ENCODE data around the gene CSGALNACT2.

CSGALNACT2 gene

DNA sequence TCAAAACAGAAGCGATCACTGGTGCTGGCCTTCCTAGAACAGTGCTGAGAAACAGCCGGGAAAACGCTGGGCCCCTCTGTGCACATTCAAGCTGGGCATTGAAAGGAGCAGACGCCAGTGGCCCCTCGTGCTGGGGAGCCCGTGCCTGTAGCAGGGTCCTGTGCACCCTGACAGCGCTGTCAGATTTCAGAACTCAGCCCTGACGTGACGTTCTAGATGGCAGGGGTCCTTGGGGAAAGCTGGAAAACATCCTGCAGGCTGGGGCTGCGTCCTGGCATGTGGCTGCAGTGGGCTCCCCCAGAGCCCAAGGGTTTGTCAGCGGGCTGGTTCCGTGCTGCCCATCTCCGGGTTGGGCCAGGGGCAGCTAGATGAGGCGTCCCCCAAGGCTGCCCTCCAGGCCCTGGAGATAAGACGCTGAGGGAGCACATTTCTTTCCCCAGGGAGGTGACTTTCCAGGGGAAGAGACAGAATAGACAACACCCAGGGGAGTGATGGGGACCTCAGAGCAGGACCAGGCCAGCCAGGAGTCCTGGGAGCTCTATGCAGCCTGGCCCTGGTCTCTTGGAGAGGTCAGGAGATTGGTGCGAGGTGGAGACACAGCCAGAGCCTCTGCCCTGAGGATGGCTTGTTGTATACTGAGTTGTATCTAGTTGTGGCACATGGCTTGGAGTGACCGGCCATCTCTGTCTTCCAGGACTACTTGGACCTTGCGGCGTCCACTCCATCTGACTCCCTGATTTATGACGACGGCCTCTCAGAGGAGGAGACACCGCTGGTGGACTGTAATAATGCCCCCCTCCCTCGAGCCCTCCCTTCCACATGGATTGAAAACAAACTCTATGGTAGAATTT lies 12.1 kb upstream of the CSGALNACT2 start:
- Histone ChIP-seq H3K27me3 (ENCODE audit: control insufficient read depth in 1 of 2, insufficient read depth in 2 of 2, low read length in 2 of 2) (no peaks in the 10 kb centered on the region), H3K9me3 (ENCODE audit: control insufficient read depth in 2 of 2, low read length in 2 of 2) (no peaks in the 10 kb centered on the region), H3K27ac (ENCODE audit: low read length) (no peak overlapping the region), H3K4me3 (ENCODE audit: low read length in 2 of 2) (no peak overlapping the region), H3K4me1 (ENCODE audit: control insufficient read depth, insufficient read depth, low read length) (no peaks in the 10 kb centered on the region), H3K9ac (ENCODE audit: low read length in 2 of 2) (no peak overlapping the region), H3K36me3 (ENCODE audit: control insufficient read depth in 2 of 2, insufficient read depth in 2 of 2, low read length in 2 of 2) (no peaks in the 10 kb centered on the region)

DNA sequence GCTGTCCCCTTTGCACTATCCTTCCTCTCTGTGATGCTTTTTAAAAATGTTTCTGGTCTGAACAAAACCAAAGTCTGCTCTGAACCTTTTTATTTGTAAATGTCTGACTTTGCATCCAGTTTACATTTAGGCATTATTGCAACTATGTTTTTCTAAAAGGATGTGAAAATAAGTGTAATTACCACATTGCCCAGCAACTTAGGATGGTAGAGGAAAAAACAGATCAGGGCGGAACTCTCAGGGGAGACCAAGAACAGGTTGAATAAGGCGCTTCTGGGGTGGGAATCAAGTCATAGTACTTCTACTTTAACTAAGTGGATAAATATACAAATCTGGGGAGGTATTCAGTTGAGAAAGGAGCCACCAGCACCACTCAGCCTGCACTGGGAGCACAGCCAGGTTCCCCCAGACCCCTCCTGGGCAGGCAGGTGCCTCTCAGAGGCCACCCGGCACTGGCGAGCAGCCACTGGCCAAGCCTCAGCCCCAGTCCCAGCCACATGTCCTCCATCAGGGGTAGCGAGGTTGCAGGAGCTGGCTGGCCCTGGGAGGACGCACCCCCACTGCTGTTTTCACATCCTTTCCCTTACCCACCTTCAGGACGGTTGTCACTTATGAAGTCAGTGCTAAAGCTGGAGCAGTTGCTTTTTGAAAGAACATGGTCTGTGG lies 11.4 kb upstream of the CSGALNACT2 start:
- Histone ChIP-seq H3K4me3 (ENCODE audit: low read length in 2 of 2) (no peak overlapping the region), H3K9ac (ENCODE audit: low read length in 2 of 2) (no peak overlapping the region), H3K36me3 (ENCODE audit: control insufficient read depth in 2 of 2, insufficient read depth in 2 of 2, low read length in 2 of 2) (no peaks in the 10 kb centered on the region), H3K9me3 (ENCODE audit: control insufficient read depth in 2 of 2, low read length in 2 of 2) (no peaks in the 10 kb centered on the region), H3K27ac (ENCODE audit: low read length) (no peak overlapping the region), H3K27me3 (ENCODE audit: control insufficient read depth in 1 of 2, insufficient read depth in 2 of 2, low read length in 2 of 2) (no peaks in the 10 kb centered on the region), H3K4me1 (ENCODE audit: control insufficient read depth, insufficient read depth, low read length) (no peaks in the 10 kb centered on the region)

DNA sequence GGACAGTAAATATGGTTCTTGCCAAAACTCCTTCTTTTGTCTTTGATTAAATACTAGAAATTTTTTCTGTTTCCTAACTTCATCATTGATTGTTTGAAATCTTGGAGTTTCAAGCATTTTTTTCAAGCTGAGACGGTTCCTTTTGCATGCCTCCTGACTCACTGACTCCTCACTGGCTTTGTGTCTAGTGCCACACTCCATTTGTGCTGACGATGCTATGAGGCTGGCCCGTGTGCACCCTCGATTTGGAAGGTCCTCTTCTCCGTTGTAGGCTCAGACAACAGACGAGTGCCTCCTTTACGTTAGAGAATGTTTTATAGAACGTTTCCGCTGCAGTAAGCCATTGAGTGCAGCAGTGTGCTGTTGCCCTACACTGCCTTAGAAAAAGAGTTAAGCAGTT lies 10.8 kb upstream of the CSGALNACT2 start:
- Histone ChIP-seq H3K9ac (ENCODE audit: low read length in 2 of 2) (no peak overlapping the region), H3K27ac (ENCODE audit: low read length) (no peak overlapping the region), H3K27me3 (ENCODE audit: control insufficient read depth in 1 of 2, insufficient read depth in 2 of 2, low read length in 2 of 2) (no peaks in the 10 kb centered on the region), H3K36me3 (ENCODE audit: control insufficient read depth in 2 of 2, insufficient read depth in 2 of 2, low read length in 2 of 2) (no peaks in the 10 kb centered on the region), H3K4me1 (ENCODE audit: control insufficient read depth, insufficient read depth, low read length) (no peaks in the 10 kb centered on the region), H3K9me3 (ENCODE audit: control insufficient read depth in 2 of 2, low read length in 2 of 2) (no peaks in the 10 kb centered on the region), H3K4me3 (ENCODE audit: low read length in 2 of 2) (no peak overlapping the region)

DNA sequence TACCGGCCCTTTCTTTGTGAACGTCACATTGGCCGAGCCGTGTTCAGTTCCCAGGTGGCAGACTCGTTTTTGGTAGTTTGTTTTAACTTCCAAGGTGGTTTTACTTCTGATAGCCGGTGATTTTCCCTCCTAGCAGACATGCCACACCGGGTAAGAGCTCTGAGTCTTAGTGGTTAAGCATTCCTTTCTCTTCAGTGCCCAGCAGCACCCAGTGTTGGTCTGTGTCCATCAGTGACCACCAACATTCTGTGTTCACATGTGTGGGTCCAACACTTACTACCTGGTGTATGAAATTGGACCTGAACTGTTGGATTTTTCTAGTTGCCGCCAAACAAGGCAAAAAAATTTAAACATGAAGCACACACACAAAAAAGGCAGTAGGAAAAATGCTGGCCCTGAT lies 9.9 kb upstream of the CSGALNACT2 start:
- H3K27ac ChIP-seq (ENCODE audit: low read length): no peak overlapping the region
- no peaks in the 10 kb centered on the region for H3K4me1 ChIP-seq (ENCODE audit: control insufficient read depth, insufficient read depth, low read length)
- H3K27me3 ChIP-seq (ENCODE audit: control insufficient read depth in 1 of 2, insufficient read depth in 2 of 2, low read length in 2 of 2): no peaks in the 10 kb centered on the region
- H3K36me3 ChIP-seq (ENCODE audit: control insufficient read depth in 2 of 2, insufficient read depth in 2 of 2, low read length in 2 of 2): no peaks in the 10 kb centered on the region
- no peak overlapping the region for H3K4me3 ChIP-seq (ENCODE audit: low read length in 2 of 2)
- H3K9me3 ChIP-seq (ENCODE audit: control insufficient read depth in 2 of 2, low read length in 2 of 2): no peaks in the 10 kb centered on the region
- no peak overlapping the region for H3K9ac ChIP-seq (ENCODE audit: low read length in 2 of 2)

DNA sequence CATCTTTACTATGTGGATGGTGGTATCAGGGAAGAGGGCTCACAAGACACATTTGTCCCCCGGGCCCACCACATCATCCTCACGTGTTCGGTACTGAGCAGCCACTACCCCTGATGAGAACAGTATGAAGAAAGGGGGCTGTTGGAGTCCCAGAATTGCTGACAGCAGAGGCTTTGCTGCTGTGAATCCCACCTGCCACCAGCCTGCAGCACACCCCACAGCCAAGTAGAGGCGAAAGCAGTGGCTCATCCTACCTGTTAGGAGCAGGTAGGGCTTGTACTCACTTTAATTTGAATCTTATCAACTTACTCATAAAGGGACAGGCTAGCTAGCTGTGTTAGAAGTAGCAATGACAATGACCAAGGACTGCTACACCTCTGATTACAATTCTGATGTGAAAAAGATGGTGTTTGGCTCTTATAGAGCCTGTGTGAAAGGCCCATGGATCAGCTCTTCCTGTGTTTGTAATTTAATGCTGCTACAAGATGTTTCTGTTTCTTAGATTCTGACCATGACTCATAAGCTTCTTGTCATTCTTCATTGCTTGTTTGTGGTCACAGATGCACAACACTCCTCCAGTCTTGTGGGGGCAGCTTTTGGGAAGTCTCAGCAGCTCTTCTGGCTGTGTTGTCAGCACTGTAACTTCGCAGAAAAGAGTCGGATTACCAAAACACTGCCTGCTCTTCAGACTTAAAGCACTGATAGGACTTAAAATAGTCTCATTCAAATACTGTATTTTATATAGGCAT lies 9.1 kb upstream of the CSGALNACT2 start:
- H3K4me3 ChIP-seq (ENCODE audit: low read length in 2 of 2): no peak overlapping the region
- no peak overlapping the region for H3K9ac ChIP-seq (ENCODE audit: low read length in 2 of 2)
- H3K9me3 ChIP-seq (ENCODE audit: control insufficient read depth in 2 of 2, low read length in 2 of 2): no peaks in the 10 kb centered on the region
- H3K27me3 ChIP-seq (ENCODE audit: control insufficient read depth in 1 of 2, insufficient read depth in 2 of 2, low read length in 2 of 2): no peaks in the 10 kb centered on the region
- H3K27ac ChIP-seq (ENCODE audit: low read length): no peak overlapping the region
- no peaks in the 10 kb centered on the region for H3K4me1 ChIP-seq (ENCODE audit: control insufficient read depth, insufficient read depth, low read length)
- no peaks in the 10 kb centered on the region for H3K36me3 ChIP-seq (ENCODE audit: control insufficient read depth in 2 of 2, insufficient read depth in 2 of 2, low read length in 2 of 2)

DNA sequence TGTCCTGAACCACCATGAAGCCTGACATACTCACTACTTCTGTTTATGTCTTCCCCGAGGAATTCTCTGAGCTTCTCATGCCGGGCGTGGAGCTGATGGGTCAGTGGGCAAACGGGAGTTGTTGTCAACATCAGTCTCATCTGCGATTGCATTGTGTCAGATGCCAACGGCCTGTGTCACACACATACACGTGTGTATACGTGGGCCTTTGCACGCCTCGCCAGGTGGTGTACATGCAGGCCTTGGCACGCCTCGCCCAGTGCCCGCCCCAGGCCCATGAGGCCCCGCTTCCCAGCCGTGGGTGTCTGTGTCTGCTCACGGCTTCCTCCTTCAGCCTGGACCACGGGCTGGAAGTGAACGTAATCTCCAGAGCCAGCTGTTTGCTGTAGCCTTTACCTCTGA lies 7.5 kb upstream of the CSGALNACT2 start:
- Histone ChIP-seq H3K27me3 (ENCODE audit: control insufficient read depth in 1 of 2, insufficient read depth in 2 of 2, low read length in 2 of 2) (no peaks in the 10 kb centered on the region), H3K27ac (ENCODE audit: low read length) (no peak overlapping the region), H3K4me1 (ENCODE audit: control insufficient read depth, insufficient read depth, low read length) (no peaks in the 10 kb centered on the region), H3K9ac (ENCODE audit: low read length in 2 of 2) (no peak overlapping the region), H3K9me3 (ENCODE audit: control insufficient read depth in 2 of 2, low read length in 2 of 2) (no peaks in the 10 kb centered on the region), H3K4me3 (ENCODE audit: low read length in 2 of 2) (no peak overlapping the region), H3K36me3 (ENCODE audit: control insufficient read depth in 2 of 2, insufficient read depth in 2 of 2, low read length in 2 of 2) (no peaks in the 10 kb centered on the region)

DNA sequence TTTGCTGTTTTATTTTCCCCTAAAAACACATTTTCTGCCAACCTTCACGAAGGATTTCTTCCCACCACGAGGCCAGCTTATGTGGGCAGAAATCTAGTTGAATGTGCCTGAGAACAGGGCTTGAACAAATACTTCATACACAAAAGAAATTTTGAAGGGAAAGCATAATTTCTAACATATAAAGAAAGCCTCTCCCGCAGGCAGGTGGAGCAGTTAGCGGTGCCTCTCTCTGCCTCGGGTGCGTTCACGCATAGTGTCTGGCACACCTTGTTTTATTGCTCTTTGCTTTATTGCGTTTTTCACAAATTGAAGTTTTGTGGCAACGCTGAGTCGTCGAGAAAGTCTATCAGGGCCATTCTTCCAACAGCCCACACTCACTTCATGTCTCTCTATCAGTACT lies 7.0 kb upstream of the CSGALNACT2 start:
- Histone ChIP-seq H3K36me3 (ENCODE audit: control insufficient read depth in 2 of 2, insufficient read depth in 2 of 2, low read length in 2 of 2) (no peaks in the 10 kb centered on the region), H3K9me3 (ENCODE audit: control insufficient read depth in 2 of 2, low read length in 2 of 2) (no peaks in the 10 kb centered on the region), H3K27ac (ENCODE audit: low read length) (no peak overlapping the region), H3K9ac (ENCODE audit: low read length in 2 of 2) (no peak overlapping the region), H3K27me3 (ENCODE audit: control insufficient read depth in 1 of 2, insufficient read depth in 2 of 2, low read length in 2 of 2) (no peaks in the 10 kb centered on the region), H3K4me1 (ENCODE audit: control insufficient read depth, insufficient read depth, low read length) (no peaks in the 10 kb centered on the region), H3K4me3 (ENCODE audit: low read length in 2 of 2) (no peak overlapping the region)

DNA sequence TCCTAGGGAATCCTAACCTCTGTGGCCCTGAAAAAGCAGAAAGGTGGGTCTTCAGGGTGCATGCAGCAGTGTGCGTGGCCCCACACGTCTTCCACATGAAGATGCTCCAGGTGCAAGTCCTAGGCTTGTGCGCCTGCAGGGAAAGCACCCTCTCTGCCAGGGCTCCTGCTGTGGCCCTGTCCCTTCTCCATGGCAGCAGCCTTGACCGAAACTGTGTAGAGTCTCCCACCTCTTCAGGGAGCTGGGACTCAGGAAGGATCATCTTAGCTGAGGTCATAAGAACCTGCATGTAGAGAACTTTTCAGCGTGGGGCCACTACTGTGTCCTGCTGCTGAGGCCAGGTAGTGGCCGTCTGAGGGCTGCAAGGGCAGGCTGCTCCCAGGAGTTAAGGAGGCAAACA lies 6.3 kb upstream of the CSGALNACT2 start:
- no peaks in the 10 kb centered on the region for H3K27me3 ChIP-seq (ENCODE audit: control insufficient read depth in 1 of 2, insufficient read depth in 2 of 2, low read length in 2 of 2)
- H3K27ac ChIP-seq (ENCODE audit: low read length): no peak overlapping the region
- H3K36me3 ChIP-seq (ENCODE audit: control insufficient read depth in 2 of 2, insufficient read depth in 2 of 2, low read length in 2 of 2): no peaks in the 10 kb centered on the region
- H3K9ac ChIP-seq (ENCODE audit: low read length in 2 of 2): no peak overlapping the region
- no peaks in the 10 kb centered on the region for H3K9me3 ChIP-seq (ENCODE audit: control insufficient read depth in 2 of 2, low read length in 2 of 2)
- no peaks in the 10 kb centered on the region for H3K4me1 ChIP-seq (ENCODE audit: control insufficient read depth, insufficient read depth, low read length)
- no peak overlapping the region for H3K4me3 ChIP-seq (ENCODE audit: low read length in 2 of 2)

DNA sequence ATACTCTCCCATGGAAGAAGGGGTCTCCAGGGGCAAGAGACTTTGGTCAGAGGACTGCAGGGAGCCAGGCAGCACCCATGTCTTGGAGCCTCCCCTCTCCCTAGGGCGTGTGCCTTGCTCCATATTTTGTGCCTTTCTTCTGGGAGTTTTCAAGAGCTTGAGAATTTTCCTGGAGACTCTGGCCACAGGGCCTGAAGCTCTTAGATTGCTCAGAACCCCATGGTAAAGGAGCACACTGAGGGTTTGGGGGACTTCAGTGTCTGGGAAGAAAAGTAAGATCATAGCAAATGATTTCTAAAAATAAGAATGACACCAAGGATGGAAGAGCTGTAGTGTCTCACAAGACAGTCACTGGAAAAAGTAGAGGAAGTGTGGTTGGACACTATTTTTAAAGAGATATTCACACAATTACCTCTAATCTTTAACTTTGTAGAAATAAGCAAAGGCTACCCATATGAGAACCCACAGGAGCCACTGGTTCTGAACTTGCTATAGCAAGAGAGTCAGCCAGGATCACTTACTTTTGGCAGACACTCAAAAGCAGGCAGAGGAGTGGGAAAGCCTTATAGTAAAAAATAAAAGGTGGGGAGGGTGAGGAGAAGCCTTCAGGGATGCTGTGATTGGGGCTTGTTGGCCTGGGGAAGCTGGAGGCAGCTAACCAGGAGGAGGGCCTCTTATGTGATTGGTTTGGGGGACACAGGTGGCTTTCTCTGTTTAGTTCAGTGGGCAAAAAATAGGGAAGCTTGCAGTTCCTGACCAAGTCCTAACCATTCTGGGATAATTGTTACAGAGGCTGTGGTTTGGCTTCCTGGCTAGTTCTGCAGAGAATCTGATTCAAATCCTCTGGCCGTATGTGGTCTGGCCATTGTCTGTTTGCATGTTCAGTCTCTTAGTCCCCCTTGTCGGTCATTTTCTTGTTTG lies 5.1 kb upstream of the CSGALNACT2 start:
- Histone ChIP-seq H3K36me3 (ENCODE audit: control insufficient read depth in 2 of 2, insufficient read depth in 2 of 2, low read length in 2 of 2) (no peaks in the 10 kb centered on the region), H3K9me3 (ENCODE audit: control insufficient read depth in 2 of 2, low read length in 2 of 2) (no peaks in the 10 kb centered on the region), H3K4me1 (ENCODE audit: control insufficient read depth, insufficient read depth, low read length) (peaks cover 5% of the 10 kb centered on the region), H3K9ac (ENCODE audit: low read length in 2 of 2) (no peak overlapping the region), H3K4me3 (ENCODE audit: low read length in 2 of 2) (no peak overlapping the region), H3K27ac (ENCODE audit: low read length) (no peak overlapping the region), H3K27me3 (ENCODE audit: control insufficient read depth in 1 of 2, insufficient read depth in 2 of 2, low read length in 2 of 2) (no peaks in the 10 kb centered on the region)
